ENCODE data around the gene MAN2A2.
"Not testable (repeated sequence)": the region's sequence is repeated elsewhere in the genome, so short reads cannot be mapped to it uniquely, and the experiment has no call there.

MAN2A2 gene

GRCh38 chr15:90901175-90902039, 1.7 kb upstream of the MAN2A2 start:
- no peaks in the 10 kb centered on the region for H3K9me3 Mint-ChIP-seq
- peaks cover 15% of the 10 kb centered on the region for H3K36me3 Mint-ChIP-seq (ENCODE audit: low read depth)
- no peaks in the 10 kb centered on the region for H3K27me3 Mint-ChIP-seq
- ATAC-seq (no peak), DNase-seq (no peak)
- H3K27ac Mint-ChIP-seq: peak overlapping the region; percentile 91
- peaks cover 31% of the 10 kb centered on the region for H3K4me1 Mint-ChIP-seq
- H3K4me3 Mint-ChIP-seq: peak overlapping the region; percentile 85

GRCh38 chr15:90902040-90902839, 862 bp upstream of the MAN2A2 start:
- H3K36me3 Mint-ChIP-seq (ENCODE audit: low read depth): peaks cover 19% of the 10 kb centered on the region
- no peaks in the 10 kb centered on the region for H3K9me3 Mint-ChIP-seq
- peak; percentile 70 for DNase-seq

GRCh38 chr15:90903733-90904536, 833 bp downstream of the MAN2A2 start:
- Mint-ChIP-seq H3K27me3 (no peaks in the 10 kb centered on the region), H3K9me3 (no peaks in the 10 kb centered on the region), H3K27ac (peak overlapping the region; percentile 72), H3K4me1 (peaks cover 31% of the 10 kb centered on the region), H3K4me3 (peak overlapping the region; percentile 81), H3K36me3 (ENCODE audit: low read depth) (peaks cover 29% of the 10 kb centered on the region)
- DNase-seq: peak; percentile 20
- no peak for ATAC-seq

More at GRCh38 chr15:90902040-90902839, 862 bp upstream of the MAN2A2 start:
- peaks cover 31% of the 10 kb centered on the region for H3K4me1 Mint-ChIP-seq
- H3K27me3 Mint-ChIP-seq: no peaks in the 10 kb centered on the region
- ATAC-seq: peak; percentile 79
- peak overlapping the region; percentile 85 for H3K4me3 Mint-ChIP-seq
- peak overlapping the region; percentile 91 for H3K27ac Mint-ChIP-seq

- ATAC-seq (no peak), DNase-seq (no peak)
- Mint-ChIP-seq H3K4me3 (no peak overlapping the region), H3K9me3 (no peaks in the 10 kb centered on the region), H3K4me1 (peaks cover 30% of the 10 kb centered on the region), H3K36me3 (ENCODE audit: low read depth) (peaks cover 32% of the 10 kb centered on the region), H3K27me3 (no peaks in the 10 kb centered on the region), H3K27ac (no peak overlapping the region)
Observed at GRCh38 chr15:90904746-90905145, 1.6 kb downstream of the MAN2A2 start.

- H3K4me1 Mint-ChIP-seq: peaks cover 27% of the 10 kb centered on the region
- H3K27ac Mint-ChIP-seq: no peak overlapping the region
- DNase-seq: no peak
- no peaks in the 10 kb centered on the region for H3K27me3 Mint-ChIP-seq
- no peaks in the 10 kb centered on the region for H3K9me3 Mint-ChIP-seq
- peaks cover 32% of the 10 kb centered on the region for H3K36me3 Mint-ChIP-seq (ENCODE audit: low read depth)
- H3K4me3 Mint-ChIP-seq: no peak overlapping the region
- no peak for ATAC-seq
Observed at GRCh38 chr15:90905306-90906180, 2.4 kb downstream of the MAN2A2 start.

- Mint-ChIP-seq H3K27ac (no peak overlapping the region), H3K9me3 (no peaks in the 10 kb centered on the region), H3K27me3 (no peaks in the 10 kb centered on the region), H3K36me3 (ENCODE audit: low read depth) (peaks cover 32% of the 10 kb centered on the region), H3K4me1 (peaks cover 23% of the 10 kb centered on the region), H3K4me3 (no peak overlapping the region)
- no peak for ATAC-seq
- no peak for DNase-seq
Observed at GRCh38 chr15:90906181-90906849, 3.2 kb downstream of the MAN2A2 start.

- peaks cover 32% of the 10 kb centered on the region for H3K36me3 Mint-ChIP-seq (ENCODE audit: low read depth)
- DNase-seq (no peak), ATAC-seq (no peak)
- no peak overlapping the region for H3K27ac Mint-ChIP-seq
- no peak overlapping the region for H3K4me3 Mint-ChIP-seq
- no peaks in the 10 kb centered on the region for H3K27me3 Mint-ChIP-seq
- peaks cover 15% of the 10 kb centered on the region for H3K4me1 Mint-ChIP-seq
- no peaks in the 10 kb centered on the region for H3K9me3 Mint-ChIP-seq
Observed at GRCh38 chr15:90907051-90907660, 4.1 kb downstream of the MAN2A2 start.

- Mint-ChIP-seq H3K4me3 (no peak overlapping the region), H3K4me1 (peaks cover 14% of the 10 kb centered on the region), H3K27me3 (no peaks in the 10 kb centered on the region), H3K9me3 (no peaks in the 10 kb centered on the region), H3K27ac (no peak overlapping the region), H3K36me3 (ENCODE audit: low read depth) (peaks cover 35% of the 10 kb centered on the region)
- DNase-seq: no peak
- no peak for ATAC-seq
Observed at GRCh38 chr15:90907838-90908507, 4.9 kb downstream of the MAN2A2 start.

GRCh38 chr15:90909449-90909848, 6.3 kb downstream of the MAN2A2 start:
- H3K36me3 Mint-ChIP-seq (ENCODE audit: low read depth): peaks cover 45% of the 10 kb centered on the region
- H3K4me1 Mint-ChIP-seq, ATAC-seq, H3K4me3 Mint-ChIP-seq, DNase-seq, H3K9me3 Mint-ChIP-seq, H3K27me3 Mint-ChIP-seq, H3K27ac Mint-ChIP-seq: not testable (repeated sequence)

GRCh38 chr15:90909976-90910375, 6.9 kb downstream of the MAN2A2 start:
- H3K4me1 Mint-ChIP-seq: peaks cover 4% of the 10 kb centered on the region
- H3K4me3 Mint-ChIP-seq: no peak overlapping the region
- no peaks in the 10 kb centered on the region for H3K9me3 Mint-ChIP-seq
- no peak overlapping the region for H3K27ac Mint-ChIP-seq
- no peak for DNase-seq
- no peaks in the 10 kb centered on the region for H3K27me3 Mint-ChIP-seq
- no peak for ATAC-seq
- peaks cover 44% of the 10 kb centered on the region for H3K36me3 Mint-ChIP-seq (ENCODE audit: low read depth)

- Mint-ChIP-seq H3K9me3 (no peaks in the 10 kb centered on the region), H3K36me3 (ENCODE audit: low read depth) (peaks cover 42% of the 10 kb centered on the region), H3K27me3 (no peaks in the 10 kb centered on the region), H3K4me1 (peaks cover under 1% of the 10 kb centered on the region), H3K4me3 (no peak overlapping the region), H3K27ac (no peak overlapping the region)
- ATAC-seq (no peak), DNase-seq (no peak)
Observed at GRCh38 chr15:90910441-90911301, 7.6 kb downstream of the MAN2A2 start.

- H3K9me3 Mint-ChIP-seq: no peaks in the 10 kb centered on the region
- H3K27ac Mint-ChIP-seq: no peak overlapping the region
- H3K36me3 Mint-ChIP-seq (ENCODE audit: low read depth): peaks cover 37% of the 10 kb centered on the region
- H3K4me3 Mint-ChIP-seq: no peak overlapping the region
- H3K27me3 Mint-ChIP-seq: no peaks in the 10 kb centered on the region
- DNase-seq (no peak), ATAC-seq (no peak)
- H3K4me1 Mint-ChIP-seq: no peaks in the 10 kb centered on the region
Observed at GRCh38 chr15:90911302-90911623, 8.2 kb downstream of the MAN2A2 start.

Measured in activated naive CD8-positive, alpha-beta T cell treated with anti-CD3 and anti-CD28 coated beads, Interleukin-2, amount 50 U/mL, for 24 hours (primary cell).